ENCODE measurements around the gene TMEM98.
"Not testable (repeated sequence)": the region's sequence is repeated elsewhere in the genome, so short reads cannot be mapped to it uniquely, and the experiment has no call there.

The TMEM98 gene

DNA sequence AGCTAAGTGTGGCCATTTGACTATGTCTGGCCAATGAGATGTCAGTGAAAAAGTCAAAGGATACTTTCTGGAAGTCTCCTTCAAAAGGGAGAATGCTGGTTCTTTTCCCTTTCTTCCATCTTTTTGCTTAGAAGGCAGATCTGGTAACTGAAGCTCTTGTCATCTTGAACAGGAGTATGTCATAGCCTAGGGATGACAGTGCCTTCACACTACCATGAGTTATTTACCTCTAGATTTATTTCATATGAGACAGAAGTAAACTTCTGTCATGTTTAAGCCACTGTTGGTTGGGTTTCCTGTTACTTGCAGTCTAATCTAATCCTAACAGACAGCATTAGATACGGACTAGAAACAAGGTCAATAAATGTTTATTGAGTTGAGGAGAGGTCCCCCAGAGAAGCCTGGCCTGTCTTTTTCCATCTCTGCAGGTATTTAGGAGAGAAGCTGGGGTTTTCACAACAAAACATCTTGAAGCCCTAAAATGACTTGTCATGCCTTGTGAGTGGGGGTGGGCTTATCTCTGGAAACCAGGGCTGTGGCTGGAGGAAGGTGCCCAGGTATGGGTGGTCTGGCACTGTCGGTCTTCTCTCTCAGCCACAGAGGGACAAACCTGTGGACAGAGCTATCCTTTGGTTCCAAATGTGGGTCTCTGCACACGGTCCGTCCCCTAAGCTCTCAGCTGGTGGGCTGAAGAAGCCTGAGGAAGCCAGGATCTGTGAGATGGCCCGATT, 28.5 kb downstream of the TMEM98 start:
- Histone ChIP-seq H3K9me3 (ENCODE audit: control insufficient read depth, insufficient read depth, low read depth, low read length) (no peaks in the 10 kb centered on the region), H3K4me1 (ENCODE audit: control insufficient read depth, insufficient read depth, low read length) (no peaks in the 10 kb centered on the region; the same call in 1 of the 2 replicates), H3K27me3 (ENCODE audit: control insufficient read depth, insufficient read depth, low read length) (no peaks in the 10 kb centered on the region), H3K4me3 (ENCODE audit: low read depth, low read length) (no peak overlapping the region), H3K36me3 (ENCODE audit: control insufficient read depth, insufficient read depth, low read length) (no peaks in the 10 kb centered on the region), H3K9ac (ENCODE audit: low read length) (no peak overlapping the region), H3K27ac (ENCODE audit: low read depth, low read length) (no peak overlapping the region)

DNA sequence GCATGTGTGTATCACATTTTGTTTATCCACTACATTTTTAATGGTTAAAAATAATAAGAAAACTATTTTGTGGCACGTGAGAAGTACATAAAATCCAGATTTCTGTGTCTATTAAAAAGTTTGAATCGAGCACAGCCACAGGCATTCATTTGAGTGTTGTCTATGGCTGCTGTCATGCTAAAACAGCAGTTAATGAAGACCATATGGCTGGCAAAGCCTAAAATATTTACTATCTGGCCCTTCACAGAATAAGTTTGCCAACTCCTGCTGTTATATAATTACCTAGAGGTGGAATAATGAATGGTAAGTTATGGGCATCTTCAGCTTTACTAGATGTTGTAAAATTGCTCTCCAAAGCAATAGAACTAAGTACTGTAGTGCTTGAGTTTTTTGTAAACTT, 30.5 kb downstream of the TMEM98 start:
- Histone ChIP-seq H3K9ac (ENCODE audit: low read length) (no peak overlapping the region), H3K27me3 (ENCODE audit: control insufficient read depth, insufficient read depth, low read length) (no peaks in the 10 kb centered on the region), H3K9me3 (ENCODE audit: control insufficient read depth, insufficient read depth, low read depth, low read length) (no peaks in the 10 kb centered on the region), H3K4me1 (ENCODE audit: control insufficient read depth, insufficient read depth, low read length) (no peaks in the 10 kb centered on the region; the same call in 1 of the 2 replicates), H3K27ac (ENCODE audit: low read depth, low read length) (no peak overlapping the region), H3K4me3 (ENCODE audit: low read depth, low read length) (no peak overlapping the region), H3K36me3 (ENCODE audit: control insufficient read depth, insufficient read depth, low read length) (no peaks in the 10 kb centered on the region)

GRCh38 chr17:32960815-32961214, 32.9 kb downstream of the TMEM98 start:
- H3K4me1 ChIP-seq (ENCODE audit: control insufficient read depth, insufficient read depth, low read length) = no peaks in the 10 kb centered on the region; the same call in 1 of the 2 replicates
- no peaks in the 10 kb centered on the region for H3K27me3 ChIP-seq (ENCODE audit: control insufficient read depth, insufficient read depth, low read length)
- no peak overlapping the region for H3K9ac ChIP-seq (ENCODE audit: low read length)
- H3K4me3 ChIP-seq (ENCODE audit: low read depth, low read length) = no peak overlapping the region
- H3K36me3 ChIP-seq (ENCODE audit: control insufficient read depth, insufficient read depth, low read length) = no peaks in the 10 kb centered on the region
- H3K27ac ChIP-seq (ENCODE audit: low read depth, low read length) = no peak overlapping the region
- no peaks in the 10 kb centered on the region for H3K9me3 ChIP-seq (ENCODE audit: control insufficient read depth, insufficient read depth, low read depth, low read length)

- H3K9ac ChIP-seq (ENCODE audit: low read length) = no peak overlapping the region
- no peaks in the 10 kb centered on the region for H3K36me3 ChIP-seq (ENCODE audit: control insufficient read depth, insufficient read depth, low read length)
- no peaks in the 10 kb centered on the region; the same call in 1 of the 2 replicates for H3K4me1 ChIP-seq (ENCODE audit: control insufficient read depth, insufficient read depth, low read length)
- H3K9me3 ChIP-seq (ENCODE audit: control insufficient read depth, insufficient read depth, low read depth, low read length) = no peaks in the 10 kb centered on the region
- H3K27me3 ChIP-seq (ENCODE audit: control insufficient read depth, insufficient read depth, low read length) = no peaks in the 10 kb centered on the region
- H3K27ac ChIP-seq (ENCODE audit: low read depth, low read length) = no peak overlapping the region
- no peak overlapping the region for H3K4me3 ChIP-seq (ENCODE audit: low read depth, low read length)
Measured at GRCh38 chr17:32962320-32962711, 34.4 kb downstream of the TMEM98 start.

DNA sequence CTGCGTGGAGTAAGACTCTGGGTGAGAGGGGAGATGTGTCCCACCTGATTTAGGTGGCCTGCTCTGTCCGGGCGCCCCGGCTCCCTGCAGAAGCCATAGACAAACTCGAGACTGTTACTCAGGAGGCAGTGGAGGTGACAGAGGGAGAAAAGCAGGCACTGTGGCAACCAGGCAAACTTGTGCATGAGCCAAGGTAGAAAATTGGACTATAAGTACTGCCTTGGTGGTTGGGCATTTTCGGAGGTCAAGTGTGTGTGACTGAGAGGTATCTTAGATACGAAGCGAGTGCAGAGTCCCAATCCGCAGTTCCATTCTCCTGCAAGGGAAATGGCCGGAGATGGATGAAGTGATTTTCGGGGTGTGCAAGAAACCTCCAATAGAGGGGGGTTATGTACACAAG, 36.6 kb downstream of the TMEM98 start:
- no peaks in the 10 kb centered on the region for H3K36me3 ChIP-seq (ENCODE audit: control insufficient read depth, insufficient read depth, low read length)
- H3K9me3 ChIP-seq (ENCODE audit: control insufficient read depth, insufficient read depth, low read depth, low read length) = no peaks in the 10 kb centered on the region
- H3K27me3 ChIP-seq (ENCODE audit: control insufficient read depth, insufficient read depth, low read length) = no peaks in the 10 kb centered on the region
- no peaks in the 10 kb centered on the region; the same call in 1 of the 2 replicates for H3K4me1 ChIP-seq (ENCODE audit: control insufficient read depth, insufficient read depth, low read length)
- no peak overlapping the region for H3K27ac ChIP-seq (ENCODE audit: low read depth, low read length)
- H3K4me3 ChIP-seq (ENCODE audit: low read depth, low read length) = no peak overlapping the region
- H3K9ac ChIP-seq (ENCODE audit: low read length) = no peak overlapping the region

DNA sequence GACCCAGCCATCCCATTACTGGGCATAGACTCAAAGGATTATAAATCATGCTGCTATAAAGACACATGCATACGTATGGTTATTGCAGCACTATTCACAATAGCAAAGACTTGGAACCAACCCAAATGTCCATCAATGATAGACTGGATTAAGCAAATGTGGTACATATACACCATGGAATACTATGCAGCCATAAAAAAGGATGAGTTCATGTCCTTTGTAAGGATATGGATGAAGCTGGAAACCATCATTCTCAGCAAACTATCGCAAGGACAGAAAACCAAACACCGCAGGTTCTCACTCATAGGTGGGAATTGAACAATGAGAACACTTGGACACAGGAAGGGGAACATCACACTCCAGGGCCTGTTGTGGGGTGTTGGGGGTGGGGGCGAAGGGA, 41.3 kb downstream of the TMEM98 start:
- H3K27ac ChIP-seq (ENCODE audit: low read depth, low read length); H3K9me3 ChIP-seq (ENCODE audit: control insufficient read depth, insufficient read depth, low read depth, low read length); H3K36me3 ChIP-seq (ENCODE audit: control insufficient read depth, insufficient read depth, low read length); H3K4me1 ChIP-seq (ENCODE audit: control insufficient read depth, insufficient read depth, low read length); H3K27me3 ChIP-seq (ENCODE audit: control insufficient read depth, insufficient read depth, low read length); H3K4me3 ChIP-seq (ENCODE audit: low read depth, low read length); H3K9ac ChIP-seq (ENCODE audit: low read length): not testable (repeated sequence)

- Histone ChIP-seq H3K4me3 (ENCODE audit: low read depth, low read length) (no peak overlapping the region), H3K27ac (ENCODE audit: low read depth, low read length) (no peak overlapping the region), H3K9ac (ENCODE audit: low read length) (no peak overlapping the region), H3K27me3 (ENCODE audit: control insufficient read depth, insufficient read depth, low read length) (peaks cover 2% of the 10 kb centered on the region; the same call in 1 of the 2 replicates), H3K36me3 (ENCODE audit: control insufficient read depth, insufficient read depth, low read length) (no peaks in the 10 kb centered on the region), H3K9me3 (ENCODE audit: control insufficient read depth, insufficient read depth, low read depth, low read length) (no peaks in the 10 kb centered on the region), H3K4me1 (ENCODE audit: control insufficient read depth, insufficient read depth, low read length) (no peaks in the 10 kb centered on the region)
Measured at GRCh38 chr17:32970281-32970680, 42.3 kb downstream of the TMEM98 start.

DNA sequence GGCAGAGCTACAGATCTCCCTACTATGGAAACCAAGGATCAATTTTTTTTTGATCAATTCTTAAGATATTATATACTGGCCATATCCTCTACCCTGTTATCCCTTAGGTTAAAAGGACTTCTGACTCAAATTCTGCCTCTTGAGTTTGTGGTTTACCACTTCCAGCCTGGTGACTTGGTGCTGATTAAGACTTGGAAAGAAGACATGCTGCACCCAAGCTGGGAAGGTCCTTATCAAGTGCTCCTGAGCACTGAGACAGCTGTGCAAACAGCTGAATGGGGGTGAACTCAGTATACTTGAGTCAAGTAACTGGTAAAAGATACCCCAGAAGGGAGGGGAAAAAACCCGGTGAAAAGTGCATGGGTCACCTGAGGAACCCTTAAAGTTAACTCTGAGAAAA, 43.2 kb downstream of the TMEM98 start:
- Histone ChIP-seq H3K36me3 (ENCODE audit: control insufficient read depth, insufficient read depth, low read length) (no peaks in the 10 kb centered on the region), H3K9me3 (ENCODE audit: control insufficient read depth, insufficient read depth, low read depth, low read length) (no peaks in the 10 kb centered on the region), H3K9ac (ENCODE audit: low read length) (no peak overlapping the region), H3K4me3 (ENCODE audit: low read depth, low read length) (no peak overlapping the region), H3K27ac (ENCODE audit: low read depth, low read length) (no peak overlapping the region), H3K27me3 (ENCODE audit: control insufficient read depth, insufficient read depth, low read length) (peaks cover 2% of the 10 kb centered on the region; the same call in 1 of the 2 replicates), H3K4me1 (ENCODE audit: control insufficient read depth, insufficient read depth, low read length) (no peaks in the 10 kb centered on the region)

DNA sequence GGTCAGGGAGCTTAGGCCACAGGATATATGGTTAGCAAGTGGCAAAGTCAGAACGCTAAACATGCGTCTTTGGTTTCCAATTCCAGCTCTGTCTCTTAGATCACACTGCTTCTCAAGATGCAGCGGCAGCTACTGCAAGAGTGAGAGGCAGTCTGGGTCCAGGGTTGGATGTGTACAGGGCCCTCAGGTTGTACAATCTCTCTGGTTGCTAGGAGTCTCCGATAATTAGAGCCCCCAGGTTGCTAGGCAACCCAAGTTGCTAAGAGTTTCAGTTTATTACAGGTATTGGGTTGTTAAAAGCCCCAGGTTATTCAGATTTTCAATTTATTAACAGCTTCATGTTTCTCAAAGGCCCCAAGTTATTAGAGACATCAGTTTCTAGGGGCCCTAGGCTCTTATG, 48.2 kb downstream of the TMEM98 start:
- H3K27ac ChIP-seq (ENCODE audit: low read depth, low read length) = no peak overlapping the region

GRCh38 chr17:32976605-32977004, 48.7 kb downstream of the TMEM98 start:
- Histone ChIP-seq H3K4me1 (ENCODE audit: control insufficient read depth, insufficient read depth, low read length) (no peaks in the 10 kb centered on the region), H3K36me3 (ENCODE audit: control insufficient read depth, insufficient read depth, low read length) (no peaks in the 10 kb centered on the region), H3K4me3 (ENCODE audit: low read depth, low read length) (no peak overlapping the region), H3K9me3 (ENCODE audit: control insufficient read depth, insufficient read depth, low read depth, low read length) (peaks cover 19% of the 10 kb centered on the region), H3K27ac (ENCODE audit: low read depth, low read length) (no peak overlapping the region), H3K27me3 (ENCODE audit: control insufficient read depth, insufficient read depth, low read length) (peaks cover 2% of the 10 kb centered on the region; the same call in 1 of the 2 replicates), H3K9ac (ENCODE audit: low read length) (no peak overlapping the region)

More for the DNA sequence above, 48.2 kb downstream of the TMEM98 start:
- peaks cover 14% of the 10 kb centered on the region for H3K9me3 ChIP-seq (ENCODE audit: control insufficient read depth, insufficient read depth, low read depth, low read length)
- H3K4me3 ChIP-seq (ENCODE audit: low read depth, low read length) = no peak overlapping the region
- H3K9ac ChIP-seq (ENCODE audit: low read length) = no peak overlapping the region
- peaks cover 2% of the 10 kb centered on the region; the same call in 1 of the 2 replicates for H3K27me3 ChIP-seq (ENCODE audit: control insufficient read depth, insufficient read depth, low read length)
- no peaks in the 10 kb centered on the region for H3K36me3 ChIP-seq (ENCODE audit: control insufficient read depth, insufficient read depth, low read length)
- H3K4me1 ChIP-seq (ENCODE audit: control insufficient read depth, insufficient read depth, low read length) = no peaks in the 10 kb centered on the region

DNA sequence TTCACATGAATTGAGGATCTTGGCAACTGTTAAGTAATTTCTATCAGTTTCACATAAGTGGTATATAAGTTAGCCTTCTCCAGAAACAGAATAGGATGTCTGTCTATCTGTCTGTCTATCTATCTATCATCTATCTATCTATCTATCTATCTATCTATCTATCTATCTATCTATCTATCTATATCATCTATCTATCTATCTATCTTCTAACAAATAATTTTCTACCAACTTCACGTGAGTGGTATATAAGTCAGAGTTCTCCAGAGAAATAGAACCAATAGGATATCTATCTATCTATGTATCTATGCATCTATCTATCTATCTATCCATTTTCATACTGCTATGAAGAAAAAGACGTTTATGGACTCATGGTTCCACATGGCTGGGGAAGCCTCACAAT, 52.3 kb downstream of the TMEM98 start:
- no peaks in the 10 kb centered on the region for H3K4me1 ChIP-seq (ENCODE audit: control insufficient read depth, insufficient read depth, low read length)
- no peak overlapping the region for H3K4me3 ChIP-seq (ENCODE audit: low read depth, low read length)
- no peak overlapping the region for H3K27ac ChIP-seq (ENCODE audit: low read depth, low read length)
- H3K36me3 ChIP-seq (ENCODE audit: control insufficient read depth, insufficient read depth, low read length) = no peaks in the 10 kb centered on the region
- no peaks in the 10 kb centered on the region for H3K27me3 ChIP-seq (ENCODE audit: control insufficient read depth, insufficient read depth, low read length)
- H3K9ac ChIP-seq (ENCODE audit: low read length) = no peak overlapping the region
- H3K9me3 ChIP-seq (ENCODE audit: control insufficient read depth, insufficient read depth, low read depth, low read length) = peaks cover 32% of the 10 kb centered on the region
